Progenitor cell of endocrine pancreas (in vitro differentiated cells): ENCODE data around the gene INTS14. TPM values are rescaled to one million over a fixed set of nuclear protein-coding genes. Genes with fewer than 3 reads are reported as not detected.

Source experiments
- DNase-seq: peaks from one replicate; pipeline ENCODE4 v3.0.0; 2021; ENCODE audit warnings: low spot score; ENCODE audit not compliant: unreplicated experiment
- H3K27ac Mint-ChIP-seq: 2 replicates; pipeline ENCODE4 v1.8.0; 2021; ENCODE audit warnings: mild to moderate bottlenecking, moderate library complexity, mixed read lengths
- H3K27me3 Mint-ChIP-seq: 2 replicates; pipeline ENCODE4 v1.8.0; 2021; ENCODE audit warnings: mixed read lengths
- H3K36me3 Mint-ChIP-seq: 2 replicates; pipeline ENCODE4 v1.8.0; 2022; ENCODE audit warnings: mixed read lengths; ENCODE audit not compliant: insufficient read depth
- H3K4me1 Mint-ChIP-seq: 2 replicates; pipeline ENCODE4 v1.8.0; 2021; ENCODE audit warnings: low read depth, mixed read lengths
- H3K4me3 Mint-ChIP-seq: 2 replicates; pipeline ENCODE4 v1.8.0; 2021; ENCODE audit warnings: low read depth, mild to moderate bottlenecking, moderate library complexity, mixed read lengths
- H3K9me3 Mint-ChIP-seq: 2 replicates; pipeline ENCODE4 v1.8.0; 2021; ENCODE audit warnings: low read depth, mixed read lengths
- total RNA-seq: library from RNA; stranded (reverse); gene quantifications from 2 replicates; pipeline ENCODE4 v1.2.1, GENCODE V29; 2021
- TF ChIP-seq, protein P1 (sequence below): fragments of 200-600 bp; sonication (generic); IDR thresholded peaks from one replicate; pipeline ENCODE4 v1.5.0; 2021; ENCODE audit warnings: antibody characterized with exemption, mild to moderate bottlenecking; ENCODE audit not compliant: unreplicated experiment

INTS14 gene
- total RNA-seq, 1 donor from 2014 or later, result 65.7 TPM

DNA sequence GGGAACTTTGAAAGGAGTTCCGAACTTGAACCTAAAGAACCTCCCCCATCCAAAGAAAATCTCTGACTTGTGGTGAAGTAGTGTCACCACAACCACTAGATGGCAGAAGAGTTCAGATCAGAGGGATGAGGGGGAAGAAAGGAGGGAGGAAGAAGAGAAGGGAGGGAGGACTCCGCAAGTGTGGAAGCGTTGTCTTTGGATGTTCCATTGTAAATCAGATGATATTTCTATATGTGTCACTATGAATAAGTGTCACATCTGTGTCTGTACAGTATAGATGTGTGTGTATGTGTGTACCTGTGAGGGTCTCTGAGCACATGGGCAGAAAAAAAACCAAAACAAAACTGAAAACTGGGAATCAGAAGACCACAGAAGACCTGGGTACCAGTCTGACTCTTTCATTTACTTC, 27.8 kb upstream of the INTS14 start:
- DNase-seq, result no peak
- Mint-ChIP-seq H3K9me3 (no peaks in the 10 kb centered on the region), H3K27ac (no peak overlapping the region), H3K4me3 (no peak overlapping the region), H3K27me3 (no peaks in the 10 kb centered on the region), H3K4me1 (no peaks in the 10 kb centered on the region), H3K36me3 (no peaks in the 10 kb centered on the region)
- TF ChIP-seq, protein P1, sequence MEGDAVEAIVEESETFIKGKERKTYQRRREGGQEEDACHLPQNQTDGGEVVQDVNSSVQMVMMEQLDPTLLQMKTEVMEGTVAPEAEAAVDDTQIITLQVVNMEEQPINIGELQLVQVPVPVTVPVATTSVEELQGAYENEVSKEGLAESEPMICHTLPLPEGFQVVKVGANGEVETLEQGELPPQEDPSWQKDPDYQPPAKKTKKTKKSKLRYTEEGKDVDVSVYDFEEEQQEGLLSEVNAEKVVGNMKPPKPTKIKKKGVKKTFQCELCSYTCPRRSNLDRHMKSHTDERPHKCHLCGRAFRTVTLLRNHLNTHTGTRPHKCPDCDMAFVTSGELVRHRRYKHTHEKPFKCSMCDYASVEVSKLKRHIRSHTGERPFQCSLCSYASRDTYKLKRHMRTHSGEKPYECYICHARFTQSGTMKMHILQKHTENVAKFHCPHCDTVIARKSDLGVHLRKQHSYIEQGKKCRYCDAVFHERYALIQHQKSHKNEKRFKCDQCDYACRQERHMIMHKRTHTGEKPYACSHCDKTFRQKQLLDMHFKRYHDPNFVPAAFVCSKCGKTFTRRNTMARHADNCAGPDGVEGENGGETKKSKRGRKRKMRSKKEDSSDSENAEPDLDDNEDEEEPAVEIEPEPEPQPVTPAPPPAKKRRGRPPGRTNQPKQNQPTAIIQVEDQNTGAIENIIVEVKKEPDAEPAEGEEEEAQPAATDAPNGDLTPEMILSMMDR, result peak; percentile 81

DNA sequence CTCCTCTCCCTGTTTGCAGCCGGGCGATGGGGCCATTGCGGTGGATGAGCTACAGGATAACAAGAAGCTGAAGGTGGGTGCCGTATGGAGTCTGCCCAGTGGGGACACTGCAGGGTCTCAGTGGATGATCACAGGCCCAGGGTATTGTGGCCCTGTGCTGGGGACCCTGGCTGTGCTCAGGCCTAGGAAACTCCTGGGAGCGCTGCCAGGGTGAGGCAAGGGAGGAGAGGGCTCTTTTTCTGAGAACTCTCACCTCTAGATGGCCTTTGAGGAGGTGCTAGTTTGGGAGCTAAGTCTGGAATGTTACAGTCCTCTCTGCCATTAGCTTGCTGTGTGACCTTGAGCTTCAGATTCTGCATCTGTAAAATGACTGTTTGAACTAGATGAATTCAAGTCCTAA, 27.2 kb upstream of the INTS14 start:
- Mint-ChIP-seq H3K27me3 (no peaks in the 10 kb centered on the region), H3K36me3 (no peaks in the 10 kb centered on the region), H3K4me1 (no peaks in the 10 kb centered on the region), H3K9me3 (no peaks in the 10 kb centered on the region), H3K4me3 (no peak overlapping the region), H3K27ac (no peak overlapping the region)
- DNase-seq, result no peak
- TF ChIP-seq, protein P1, result no peak

DNA sequence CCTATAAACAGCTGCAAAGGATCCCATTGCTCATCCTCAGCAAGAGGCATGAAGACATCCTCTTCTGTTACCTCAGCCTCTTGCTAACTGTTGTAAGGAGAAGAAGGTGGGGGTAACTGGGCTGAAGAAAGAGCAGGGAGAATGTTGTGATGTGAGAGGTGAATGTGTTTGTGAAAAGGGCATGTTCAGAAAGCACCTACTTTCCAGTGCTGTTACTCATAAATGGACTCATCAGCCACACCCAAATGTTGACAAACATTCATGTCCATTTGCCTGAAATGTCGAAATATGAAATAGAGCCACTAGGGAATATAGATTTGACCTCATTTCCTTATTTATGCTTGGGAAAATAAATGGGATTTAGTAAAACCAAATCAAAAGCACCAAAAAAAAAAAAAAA, 23.4 kb upstream of the INTS14 start:
- Mint-ChIP-seq H3K4me1 (peaks cover 2% of the 10 kb centered on the region), H3K4me3 (no peak overlapping the region), H3K27ac (no peak overlapping the region), H3K27me3 (peaks cover 4% of the 10 kb centered on the region), H3K36me3 (no peaks in the 10 kb centered on the region), H3K9me3 (no peaks in the 10 kb centered on the region)
- TF ChIP-seq, protein P1, result no peak
- DNase-seq, result no peak

DNA sequence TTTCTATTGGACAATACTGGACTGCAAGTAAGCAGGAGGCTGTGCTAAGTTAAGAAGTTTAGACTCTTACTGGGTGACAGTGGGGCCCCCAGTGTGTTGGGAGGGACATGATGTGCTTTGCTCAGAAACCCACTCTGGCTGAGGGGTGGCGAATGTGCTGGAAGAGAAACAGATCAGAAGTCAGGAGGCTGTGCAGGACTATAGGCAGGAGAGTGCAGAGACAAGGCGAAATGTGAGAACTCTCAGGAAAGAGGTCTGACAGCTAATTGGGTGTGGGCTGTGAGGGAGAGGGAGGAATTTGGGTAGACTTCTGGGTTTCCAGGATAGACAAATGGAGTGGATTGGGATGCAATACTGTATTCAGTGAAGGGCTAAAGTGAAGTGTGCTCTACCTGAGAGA, 22.8 kb upstream of the INTS14 start:
- peaks cover 4% of the 10 kb centered on the region for H3K27me3 Mint-ChIP-seq
- H3K4me3 Mint-ChIP-seq, result no peak overlapping the region
- no peak for DNase-seq
- no peak overlapping the region for H3K27ac Mint-ChIP-seq
- TF ChIP-seq, protein P1, result no peak
- no peaks in the 10 kb centered on the region for H3K36me3 Mint-ChIP-seq
- H3K4me1 Mint-ChIP-seq, result peaks cover 5% of the 10 kb centered on the region
- no peaks in the 10 kb centered on the region for H3K9me3 Mint-ChIP-seq

DNA sequence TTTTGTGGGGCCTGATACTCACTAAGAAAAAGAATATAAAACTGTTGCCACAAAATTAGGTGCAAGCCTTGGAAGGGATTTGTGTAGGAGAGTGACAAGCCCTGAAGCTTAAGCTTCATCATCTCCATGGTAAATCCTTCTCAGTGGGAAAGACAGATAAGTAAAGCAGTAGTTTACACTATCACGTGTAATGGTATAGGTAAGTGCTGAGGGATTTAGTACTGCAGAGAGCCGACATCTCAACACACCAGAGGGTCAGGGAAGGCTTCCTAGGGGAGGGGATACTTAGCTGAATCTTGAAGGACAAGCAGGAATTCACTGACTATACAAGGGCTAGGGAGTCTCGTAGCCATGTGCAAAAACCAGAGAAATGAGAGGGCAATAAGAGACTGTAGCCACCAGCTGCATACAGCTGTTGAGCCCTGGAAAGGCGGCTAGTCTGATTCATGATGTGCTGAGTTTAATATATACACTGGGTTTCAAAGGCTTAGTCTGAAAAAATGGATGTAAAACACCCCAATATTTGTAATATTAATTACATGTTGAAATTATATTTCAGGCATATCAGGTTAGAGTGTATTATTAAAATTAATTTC, 21.9 kb upstream of the INTS14 start:
- H3K27ac Mint-ChIP-seq, result no peak overlapping the region
- H3K36me3 Mint-ChIP-seq, result no peaks in the 10 kb centered on the region
- TF ChIP-seq, protein P1, result no peak
- no peaks in the 10 kb centered on the region for H3K9me3 Mint-ChIP-seq
- peaks cover 5% of the 10 kb centered on the region for H3K4me1 Mint-ChIP-seq
- no peak for DNase-seq
- no peak overlapping the region for H3K4me3 Mint-ChIP-seq
- H3K27me3 Mint-ChIP-seq, result peaks cover 4% of the 10 kb centered on the region
